Mucosa of stomach (tissue), 1 donor: ENCODE results near the gene ATP13A2.
"Not testable (repeated sequence)": the region's sequence is repeated elsewhere in the genome, so short reads cannot be mapped to it uniquely, and the experiment has no call there.

ENCODE experiments used
- H3K27me3 ChIP-seq: one replicate; pipeline ENCODE4 v1.7.0; 2013; ENCODE audit warnings: mild to moderate bottlenecking, low read length; ENCODE audit not compliant: control insufficient read depth, insufficient read depth
- H3K36me3 ChIP-seq: one replicate; pipeline ENCODE4 v1.7.0; 2013; ENCODE audit warnings: low read length; ENCODE audit not compliant: control insufficient read depth, insufficient read depth
- H3K4me1 ChIP-seq: one replicate; pipeline ENCODE4 v1.7.0; 2013; ENCODE audit warnings: mild to moderate bottlenecking, low read length; ENCODE audit not compliant: control insufficient read depth, insufficient read depth
- H3K4me3 ChIP-seq: one replicate; pipeline ENCODE4 v1.7.0; 2013; ENCODE audit warnings: low read length
- H3K9ac ChIP-seq: one replicate; pipeline ENCODE4 v1.7.0; 2013; ENCODE audit warnings: mild to moderate bottlenecking, low read length, moderate library complexity
- H3K9me3 ChIP-seq: one replicate; pipeline ENCODE4 v1.7.0; 2013; ENCODE audit warnings: mild to moderate bottlenecking, low read length, moderate library complexity; ENCODE audit not compliant: control insufficient read depth
- donor health status: Pancreatic carcinoma.

Gene ATP13A2

GRCh38 chr1:16971341-16972188, 40.2 kb downstream of the ATP13A2 start:
- H3K4me1 ChIP-seq, result no peaks in the 10 kb centered on the region
- H3K4me3 ChIP-seq, result no peak overlapping the region
- no peak overlapping the region for H3K9ac ChIP-seq

GRCh38 chr1:16970132-16970910, 41.4 kb downstream of the ATP13A2 start:
- H3K4me1 ChIP-seq, result no peaks in the 10 kb centered on the region
- no peak overlapping the region for H3K9ac ChIP-seq
- no peaks in the 10 kb centered on the region for H3K9me3 ChIP-seq
- no peaks in the 10 kb centered on the region for H3K36me3 ChIP-seq
- H3K4me3 ChIP-seq, result no peak overlapping the region
- H3K27me3 ChIP-seq, result no peaks in the 10 kb centered on the region

More at GRCh38 chr1:16971341-16972188, 40.2 kb downstream of the ATP13A2 start:
- Histone ChIP-seq H3K27me3 (no peaks in the 10 kb centered on the region), H3K36me3 (no peaks in the 10 kb centered on the region), H3K9me3 (no peaks in the 10 kb centered on the region)

- Histone ChIP-seq H3K4me1 (no peaks in the 10 kb centered on the region), H3K9me3 (no peaks in the 10 kb centered on the region), H3K4me3 (no peak overlapping the region), H3K9ac (no peak overlapping the region), H3K36me3 (no peaks in the 10 kb centered on the region), H3K27me3 (no peaks in the 10 kb centered on the region)
Measured at GRCh38 chr1:16969651-16970050, 42.1 kb downstream of the ATP13A2 start.

- Histone ChIP-seq H3K9ac (no peak overlapping the region), H3K36me3 (no peaks in the 10 kb centered on the region), H3K9me3 (no peaks in the 10 kb centered on the region), H3K4me1 (no peaks in the 10 kb centered on the region), H3K27me3 (no peaks in the 10 kb centered on the region), H3K4me3 (no peak overlapping the region)
Measured at GRCh38 chr1:16969057-16969611, 42.6 kb downstream of the ATP13A2 start.

GRCh38 chr1:16968372-16968771, 43.4 kb downstream of the ATP13A2 start:
- no peaks in the 10 kb centered on the region for H3K36me3 ChIP-seq

GRCh38 chr1:16967962-16968361, 43.8 kb downstream of the ATP13A2 start:
- H3K36me3 ChIP-seq, result no peaks in the 10 kb centered on the region
- H3K4me3 ChIP-seq, result no peak overlapping the region
- no peak overlapping the region for H3K9ac ChIP-seq

More at GRCh38 chr1:16968372-16968771, 43.4 kb downstream of the ATP13A2 start:
- no peaks in the 10 kb centered on the region for H3K9me3 ChIP-seq
- H3K4me3 ChIP-seq, result no peak overlapping the region
- no peak overlapping the region for H3K9ac ChIP-seq
- no peaks in the 10 kb centered on the region for H3K4me1 ChIP-seq
- H3K27me3 ChIP-seq, result no peaks in the 10 kb centered on the region

GRCh38 chr1:16967095-16967575, 44.6 kb downstream of the ATP13A2 start:
- H3K4me1 ChIP-seq, result no peaks in the 10 kb centered on the region
- H3K9ac ChIP-seq, result no peak overlapping the region
- H3K36me3 ChIP-seq, result no peaks in the 10 kb centered on the region
- no peak overlapping the region for H3K4me3 ChIP-seq
- no peaks in the 10 kb centered on the region for H3K27me3 ChIP-seq
- H3K9me3 ChIP-seq, result no peaks in the 10 kb centered on the region

More at GRCh38 chr1:16967962-16968361, 43.8 kb downstream of the ATP13A2 start:
- H3K4me1 ChIP-seq, result no peaks in the 10 kb centered on the region
- no peaks in the 10 kb centered on the region for H3K9me3 ChIP-seq
- no peaks in the 10 kb centered on the region for H3K27me3 ChIP-seq

GRCh38 chr1:16966282-16966681, 45.4 kb downstream of the ATP13A2 start:
- Histone ChIP-seq H3K4me1 (no peaks in the 10 kb centered on the region), H3K9ac (no peak overlapping the region), H3K4me3 (no peak overlapping the region), H3K9me3 (no peaks in the 10 kb centered on the region), H3K36me3 (no peaks in the 10 kb centered on the region), H3K27me3 (no peaks in the 10 kb centered on the region)

GRCh38 chr1:16965486-16966067, 46.2 kb downstream of the ATP13A2 start:
- H3K9me3 ChIP-seq, result no peaks in the 10 kb centered on the region
- H3K9ac ChIP-seq, result no peak overlapping the region
- peaks cover 4% of the 10 kb centered on the region for H3K4me1 ChIP-seq
- H3K4me3 ChIP-seq, result no peak overlapping the region
- no peaks in the 10 kb centered on the region for H3K36me3 ChIP-seq
- no peaks in the 10 kb centered on the region for H3K27me3 ChIP-seq

GRCh38 chr1:16964169-16964568, 47.6 kb downstream of the ATP13A2 start:
- not testable (repeated sequence) for H3K4me1 ChIP-seq, H3K9ac ChIP-seq, H3K9me3 ChIP-seq, H3K4me3 ChIP-seq, H3K27me3 ChIP-seq, H3K36me3 ChIP-seq

GRCh38 chr1:16961297-16962133, 50.2 kb downstream of the ATP13A2 start:
- Histone ChIP-seq H3K9ac (peak overlapping the region; percentile 59), H3K4me1 (peaks cover 9% of the 10 kb centered on the region), H3K9me3 (no peaks in the 10 kb centered on the region), H3K27me3 (no peaks in the 10 kb centered on the region), H3K4me3 (no peak overlapping the region), H3K36me3 (no peaks in the 10 kb centered on the region)
